HG03558 (cell line): Measurements from ENCODE around the gene CEP104.
"Not testable (repeated sequence)": the region's sequence is repeated elsewhere in the genome, so short reads cannot be mapped to it uniquely, and the experiment has no call there.

Experiments
- ATAC-seq: cut with Tn5 transposase; IDR thresholded peaks from one replicate; pipeline ENCODE4 v1.9.1; 2021; ENCODE audit warnings: moderate number of reproducible peaks; ENCODE audit not compliant: unreplicated experiment; ENCODE audit errors: extremely low read depth

Gene CEP104

GRCh38 chr1:3807769-3808168, 49.2 kb downstream of the CEP104 start:
- ATAC-seq = no peak

DNA sequence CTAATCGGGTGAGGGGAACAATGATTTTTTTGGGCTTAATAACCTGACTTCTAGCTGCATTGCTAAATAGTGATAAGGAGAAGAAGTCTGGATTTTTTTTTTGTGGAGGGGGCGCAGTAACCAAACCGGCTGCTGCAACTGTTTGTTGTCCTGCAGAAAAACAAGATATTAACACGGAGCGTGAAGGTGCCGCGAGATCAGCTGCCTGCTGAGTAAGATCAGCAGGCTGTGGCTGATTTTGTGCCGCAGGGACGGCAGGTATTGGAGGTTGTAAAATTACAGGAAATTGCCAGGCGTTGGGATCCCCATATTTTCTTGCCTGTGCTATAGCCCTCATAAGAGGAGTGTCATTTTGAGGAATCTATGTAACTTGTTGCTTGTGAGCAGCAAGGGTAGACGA, 52.0 kb downstream of the CEP104 start:
- no peak for ATAC-seq

- not testable (repeated sequence) for ATAC-seq
Observed at GRCh38 chr1:3804627-3804944, 52.4 kb downstream of the CEP104 start.

GRCh38 chr1:3803905-3804626, 52.9 kb downstream of the CEP104 start:
- no peak for ATAC-seq

GRCh38 chr1:3800795-3801194, 56.2 kb downstream of the CEP104 start:
- not testable (repeated sequence) for ATAC-seq

DNA sequence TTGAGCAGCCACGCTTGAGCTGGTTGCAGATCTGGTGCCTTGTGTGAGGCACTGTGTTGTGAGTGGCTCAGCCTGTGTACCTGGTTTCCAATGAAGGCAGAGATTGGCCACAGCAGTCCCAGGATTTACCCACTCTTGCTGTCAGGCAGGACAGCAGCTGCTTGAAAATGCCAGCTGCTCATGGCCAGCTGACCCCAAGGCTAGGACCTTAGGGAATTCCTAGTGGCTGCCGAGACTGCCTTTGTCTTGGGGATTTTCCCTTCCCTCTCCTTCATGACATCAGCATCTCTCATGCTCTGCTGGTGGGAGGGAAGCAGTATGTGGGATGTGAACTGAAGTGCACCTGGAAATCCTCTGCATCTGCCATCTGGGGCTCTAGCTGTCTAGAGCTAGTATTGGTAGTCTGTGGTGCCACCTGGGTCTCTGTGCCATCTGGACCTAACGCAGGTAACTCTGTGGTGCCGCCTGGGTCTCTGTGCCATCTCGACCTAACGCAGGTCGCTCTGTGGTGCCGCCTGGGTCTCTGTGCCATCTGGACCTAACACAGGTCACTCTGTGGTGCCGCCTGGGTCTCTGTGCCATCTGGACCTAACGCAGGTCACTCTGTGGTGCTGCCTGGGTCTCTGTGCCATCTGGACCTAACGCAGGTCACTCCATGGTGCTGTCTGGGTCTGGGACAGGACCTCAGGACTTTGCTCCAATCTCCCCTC, 56.9 kb downstream of the CEP104 start:
- no peak for ATAC-seq

- peak; percentile 82 for ATAC-seq
Observed at GRCh38 chr1:3796215-3797061, 60.6 kb downstream of the CEP104 start, which contains the start of gene LRRC47. TSS of gene LRRC47 (minus strand) at chr1:3796498. CDS start at chr1:3796476, 22 bp downstream.

DNA sequence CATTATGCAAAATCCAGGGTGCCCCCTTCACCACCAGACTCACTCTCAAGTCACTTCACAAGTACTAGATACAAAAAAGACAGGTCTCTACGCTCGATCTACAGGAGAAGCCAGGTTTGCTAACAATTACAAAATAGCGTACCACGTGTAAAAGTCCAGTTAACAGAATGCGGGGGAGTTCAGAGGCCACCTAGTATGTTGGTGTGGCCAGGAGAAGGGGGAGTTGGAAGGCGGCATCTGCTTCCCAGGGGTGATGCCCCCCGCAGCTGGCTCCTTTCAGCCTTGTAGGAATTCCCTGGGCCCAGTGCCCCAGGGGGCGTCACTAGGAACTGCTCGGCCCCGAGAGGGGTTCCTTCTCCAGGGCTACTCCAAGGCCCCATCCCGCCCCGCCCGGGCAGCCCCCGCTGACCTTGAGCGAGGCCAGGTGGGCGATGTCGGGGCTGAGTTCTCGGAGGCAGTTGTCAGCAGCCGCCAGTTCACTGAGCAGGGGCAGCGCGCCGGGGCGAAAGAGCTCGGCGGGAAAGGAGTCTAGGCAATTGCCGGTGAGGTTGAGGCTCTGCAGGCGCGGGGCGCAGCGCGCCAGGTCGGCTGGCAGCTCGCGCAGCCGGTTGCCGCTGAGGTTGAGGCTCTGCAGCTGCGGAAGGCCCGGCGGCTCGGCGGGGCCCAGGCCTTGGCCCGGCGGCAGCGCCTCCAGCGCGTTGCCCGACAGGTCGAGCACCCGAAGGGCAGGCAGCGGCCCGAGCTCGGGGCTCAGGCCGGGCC, 61.4 kb downstream of the CEP104 start:
- ATAC-seq = no peak

- no peak for ATAC-seq
Observed at GRCh38 chr1:3790952-3791351, 66.1 kb downstream of the CEP104 start.

- ATAC-seq = no peak
Observed at GRCh38 chr1:3790500-3790923, 66.5 kb downstream of the CEP104 start.

DNA sequence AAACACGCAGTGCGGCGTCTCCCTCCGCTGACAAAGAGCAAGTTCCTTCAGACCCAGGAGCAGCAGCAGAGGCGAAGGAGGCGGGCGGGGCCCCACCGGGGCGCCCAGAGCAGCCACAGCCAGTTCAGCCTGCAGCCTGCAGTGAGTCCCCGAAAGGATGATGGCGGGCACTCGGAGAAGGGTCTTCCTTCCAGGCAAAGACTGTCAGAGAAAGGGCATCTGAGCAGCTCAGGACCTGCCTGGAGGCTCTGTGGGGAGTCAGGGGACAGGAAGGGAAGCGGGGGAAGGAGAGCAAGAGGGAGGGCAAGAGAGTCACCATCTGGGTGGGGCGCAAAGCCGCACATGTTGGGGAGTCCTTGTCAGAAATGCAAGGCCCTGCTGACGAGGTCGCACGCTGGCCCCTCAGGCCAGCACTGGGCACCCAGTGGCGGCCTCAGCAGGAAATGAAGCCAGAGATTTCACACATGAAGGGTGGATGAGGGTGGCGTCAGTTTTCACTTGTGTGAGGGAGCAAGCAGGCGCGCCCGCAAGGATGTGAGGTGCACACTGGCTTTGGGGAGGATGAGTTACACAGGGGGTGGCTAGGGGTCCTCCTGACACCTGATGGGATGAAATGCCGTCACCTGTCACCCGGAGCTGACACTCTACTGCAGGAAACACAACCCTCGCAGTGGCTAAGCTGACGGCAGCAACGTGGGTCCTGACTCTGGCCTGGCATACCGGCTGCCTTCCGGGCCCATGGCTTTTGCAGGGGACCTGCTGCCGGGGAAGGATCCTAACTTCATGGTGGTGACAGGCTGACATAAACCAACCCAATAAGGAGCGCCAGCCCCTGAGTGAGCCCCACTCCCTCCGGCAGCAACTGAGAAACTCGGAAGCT, 67.3 kb downstream of the CEP104 start:
- no peak for ATAC-seq

- no peak for ATAC-seq
Observed at GRCh38 chr1:3788756-3789420, 68.1 kb downstream of the CEP104 start.

- no peak for ATAC-seq
Observed at GRCh38 chr1:3787745-3788605, 69.0 kb downstream of the CEP104 start.

- no peak for ATAC-seq
Observed at GRCh38 chr1:3787349-3787715, 69.7 kb downstream of the CEP104 start.

- no peak for ATAC-seq
Observed at GRCh38 chr1:3786468-3787348, 70.3 kb downstream of the CEP104 start.

DNA sequence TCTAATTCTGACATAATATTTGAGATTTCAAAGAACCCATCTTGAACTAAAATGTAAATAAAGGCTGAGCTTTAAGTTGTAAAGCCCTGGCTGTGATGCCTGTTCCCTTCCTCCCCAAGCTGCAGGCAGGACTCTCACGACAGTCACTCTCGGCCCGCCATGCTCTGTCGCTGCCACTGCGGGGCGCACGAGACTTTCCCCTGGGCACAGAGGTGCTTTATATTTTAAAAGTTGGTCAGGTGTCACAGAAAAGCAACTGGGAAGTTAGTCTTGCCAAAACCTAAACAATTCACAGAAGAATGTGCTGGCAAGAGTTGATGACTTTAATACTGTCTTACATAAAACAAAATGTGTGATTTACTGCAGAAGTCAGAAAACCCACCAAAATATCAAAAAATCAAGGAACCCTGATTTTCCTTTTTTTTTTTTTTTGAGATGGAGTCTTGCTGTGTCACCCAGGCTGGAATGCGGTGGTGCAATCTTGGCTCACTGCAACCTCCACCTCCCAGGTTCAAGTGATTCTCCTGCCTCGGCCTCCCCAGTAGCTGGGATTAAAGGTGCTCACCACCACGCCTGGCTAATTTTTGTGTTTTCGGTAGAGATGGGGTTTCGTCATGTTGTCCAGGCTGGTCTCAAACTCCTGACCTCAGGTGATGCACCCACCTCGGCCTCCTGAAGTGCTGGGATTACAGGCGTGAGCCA, 71.4 kb downstream of the CEP104 start:
- ATAC-seq = no peak
